ENCODE data around the gene SPATA13. TPM values are rescaled to one million over a fixed set of nuclear protein-coding genes. Genes with fewer than 3 reads are reported as not detected.

The SPATA13 gene
- total RNA-seq, 1 experiment from 2014 or later, result 4.8 TPM

- DNase-seq (ENCODE audit: low spot score), result no peak
Observed at GRCh38 chr13:24166561-24166960, 6.0 kb downstream of the SPATA13 start.

DNA sequence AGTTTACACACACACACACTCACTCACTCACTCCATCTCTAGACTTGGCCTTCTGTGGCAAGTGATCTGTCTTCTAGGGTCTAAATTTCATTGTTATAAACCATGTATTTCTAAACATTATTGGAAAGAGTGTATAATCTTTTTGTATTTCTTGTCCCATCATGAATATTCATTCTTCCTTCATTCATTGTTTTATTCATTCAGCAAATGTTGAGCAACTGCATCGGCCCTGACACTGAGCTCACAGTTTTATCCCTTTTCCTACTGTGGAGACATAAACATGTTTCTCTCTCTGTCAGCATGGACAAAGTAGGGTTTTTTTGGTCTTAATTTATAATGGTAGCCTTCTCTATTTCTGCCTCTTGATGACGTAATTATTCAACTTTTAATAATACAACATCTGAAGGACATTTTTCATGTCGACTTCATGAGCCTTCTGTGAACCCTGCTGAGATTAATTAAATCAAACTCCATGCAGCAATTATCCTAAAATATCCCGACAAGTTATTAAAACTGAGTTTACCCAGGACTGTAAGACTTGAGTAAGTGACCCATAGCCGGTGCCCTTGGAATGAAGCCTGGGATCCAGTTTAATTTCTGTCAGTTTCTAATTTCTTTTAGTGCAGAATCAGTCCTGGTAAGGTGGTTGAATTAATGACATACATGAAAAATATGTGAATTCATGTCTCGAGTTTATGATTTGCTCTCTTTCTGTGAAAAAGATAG lies 7.3 kb downstream of the SPATA13 start:
- DNase-seq (ENCODE audit: low spot score), result no peak

DNA sequence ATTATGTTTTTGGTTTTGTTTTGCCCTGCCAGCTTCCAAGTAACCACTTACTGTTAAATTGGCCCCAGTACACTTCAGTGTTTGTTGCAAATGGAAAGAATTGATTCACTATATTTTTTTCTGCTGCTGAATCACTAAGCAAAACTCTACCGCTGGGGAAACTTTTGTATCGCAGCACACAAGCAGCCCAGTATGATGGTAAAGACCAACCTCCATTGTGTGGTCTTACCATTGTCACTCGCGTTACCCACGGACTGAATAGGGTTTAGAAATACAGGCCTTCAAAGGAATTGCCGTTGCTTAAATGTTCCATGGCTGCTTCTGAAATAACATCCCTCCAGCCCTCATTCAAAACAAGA lies 7.9 kb downstream of the SPATA13 start:
- no peak for DNase-seq (ENCODE audit: low spot score)

- DNase-seq (ENCODE audit: low spot score), result no peak
Observed at GRCh38 chr13:24168979-24169378, 8.5 kb downstream of the SPATA13 start.

GRCh38 chr13:24172071-24172470 lies 11.6 kb downstream of the SPATA13 start:
- DNase-seq (ENCODE audit: low spot score), result no peak

- no peak for DNase-seq (ENCODE audit: low spot score)
Observed at GRCh38 chr13:24173795-24174194, 13.3 kb downstream of the SPATA13 start.

GRCh38 chr13:24175847-24176246 lies 15.3 kb downstream of the SPATA13 start:
- no peak for DNase-seq (ENCODE audit: low spot score)

DNA sequence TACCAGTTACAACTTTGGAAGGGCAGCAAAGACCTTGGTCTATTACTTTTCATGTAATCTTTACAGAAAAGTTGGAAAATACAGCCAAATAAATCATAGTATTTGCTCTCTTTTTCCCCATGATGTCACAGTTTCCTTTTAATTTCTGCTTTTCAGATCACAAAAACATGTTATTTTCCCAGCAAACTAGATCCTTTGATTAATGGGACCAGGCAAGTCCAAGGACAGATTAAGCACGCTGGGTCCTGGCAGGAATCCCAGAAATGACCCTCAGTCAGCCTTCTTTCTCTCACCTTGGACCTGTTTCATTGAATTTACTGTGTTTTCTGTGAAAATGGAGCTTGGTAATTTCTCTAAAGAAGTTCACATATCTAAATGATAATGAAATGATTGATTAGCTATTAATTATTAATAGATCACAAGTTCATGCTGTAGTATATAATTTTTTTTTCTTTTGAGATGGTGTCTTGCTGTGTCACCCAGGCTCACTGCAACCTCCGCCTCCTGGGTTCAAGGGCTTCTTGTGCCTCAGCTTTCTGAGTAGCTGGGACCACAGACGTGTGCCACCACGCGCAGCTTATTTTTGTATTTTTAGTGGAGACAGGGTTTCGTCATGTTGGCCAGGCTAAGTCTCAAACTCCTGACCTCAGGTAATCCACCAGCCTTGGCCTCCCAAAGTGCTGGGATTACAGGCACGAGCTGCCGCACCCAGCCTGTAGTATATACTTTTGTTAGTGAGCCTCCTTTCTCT lies 16.0 kb downstream of the SPATA13 start:
- no peak for DNase-seq (ENCODE audit: low spot score)

DNA sequence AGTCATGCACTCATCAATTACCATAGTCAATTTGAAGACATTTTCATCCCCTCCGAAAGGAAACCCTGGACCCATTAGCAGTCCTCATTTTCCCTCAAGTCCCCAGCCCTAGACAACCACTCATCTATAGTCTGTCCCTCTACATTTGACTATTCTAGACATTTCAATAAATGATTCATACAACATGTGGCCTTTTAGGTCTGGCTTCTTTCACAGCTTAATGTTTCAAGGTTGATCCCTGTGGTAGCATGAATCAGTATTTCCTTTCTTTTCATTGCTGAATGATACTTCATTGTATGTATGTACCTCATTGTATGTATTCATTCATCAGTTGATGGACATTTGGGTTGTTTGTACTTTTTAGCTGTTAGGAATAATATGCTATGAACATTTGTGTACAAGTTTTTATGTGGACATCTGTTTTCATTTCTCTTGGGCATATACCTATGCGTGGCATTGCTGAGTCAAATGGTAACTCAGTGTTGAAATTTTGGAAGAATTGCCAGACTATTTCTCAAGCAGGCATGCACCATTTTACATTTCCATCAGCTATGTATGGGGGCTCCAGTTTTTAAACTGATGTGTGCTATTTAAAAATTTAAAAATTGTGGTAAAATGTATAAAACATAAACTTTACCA lies 18.4 kb downstream of the SPATA13 start:
- no peak for DNase-seq (ENCODE audit: low spot score)

- DNase-seq (ENCODE audit: low spot score), result no peak
Observed at GRCh38 chr13:24179486-24179850, 18.9 kb downstream of the SPATA13 start.

GRCh38 chr13:24180750-24181377 lies 20.3 kb downstream of the SPATA13 start:
- DNase-seq (ENCODE audit: low spot score), result no peak

DNA sequence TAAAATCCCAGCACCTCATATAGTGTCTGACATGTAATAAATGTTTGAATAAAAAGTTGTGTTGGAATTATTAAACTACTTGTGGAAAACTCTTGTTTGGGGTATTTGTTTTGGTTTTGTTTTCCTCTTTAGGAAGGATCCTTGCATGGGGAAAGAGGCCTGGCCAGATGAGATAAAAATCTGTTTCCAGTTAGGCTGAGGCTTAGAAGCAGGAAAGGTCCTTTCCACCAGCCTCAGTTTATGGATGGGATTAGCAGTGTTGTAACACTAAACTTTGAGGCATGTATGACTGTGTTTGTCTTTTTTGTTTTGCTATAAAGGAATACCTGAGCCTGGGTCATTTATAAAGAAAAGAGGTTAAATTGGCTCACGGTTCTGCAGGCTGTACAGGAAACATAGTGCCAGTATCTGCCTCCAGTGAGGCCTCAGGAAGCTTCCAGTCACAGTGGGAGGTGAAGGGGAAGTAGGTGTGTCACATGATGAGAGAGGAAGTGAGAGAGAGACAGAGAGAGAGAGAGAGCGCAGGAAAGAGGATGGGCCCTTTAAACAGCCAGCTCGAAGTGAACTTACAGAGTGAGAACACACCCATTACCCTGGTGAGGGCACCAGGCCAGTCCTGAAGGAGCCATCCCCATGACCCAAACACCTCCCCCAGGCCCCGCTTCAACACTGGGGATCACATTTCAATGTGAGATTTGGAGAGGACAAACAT lies 21.6 kb downstream of the SPATA13 start:
- no peak for DNase-seq (ENCODE audit: low spot score)

GRCh38 chr13:24182703-24183081 lies 22.2 kb downstream of the SPATA13 start:
- DNase-seq (ENCODE audit: low spot score), result no peak

GRCh38 chr13:24183741-24184182 lies 23.2 kb downstream of the SPATA13 start:
- DNase-seq (ENCODE audit: low spot score), result no peak

DNA sequence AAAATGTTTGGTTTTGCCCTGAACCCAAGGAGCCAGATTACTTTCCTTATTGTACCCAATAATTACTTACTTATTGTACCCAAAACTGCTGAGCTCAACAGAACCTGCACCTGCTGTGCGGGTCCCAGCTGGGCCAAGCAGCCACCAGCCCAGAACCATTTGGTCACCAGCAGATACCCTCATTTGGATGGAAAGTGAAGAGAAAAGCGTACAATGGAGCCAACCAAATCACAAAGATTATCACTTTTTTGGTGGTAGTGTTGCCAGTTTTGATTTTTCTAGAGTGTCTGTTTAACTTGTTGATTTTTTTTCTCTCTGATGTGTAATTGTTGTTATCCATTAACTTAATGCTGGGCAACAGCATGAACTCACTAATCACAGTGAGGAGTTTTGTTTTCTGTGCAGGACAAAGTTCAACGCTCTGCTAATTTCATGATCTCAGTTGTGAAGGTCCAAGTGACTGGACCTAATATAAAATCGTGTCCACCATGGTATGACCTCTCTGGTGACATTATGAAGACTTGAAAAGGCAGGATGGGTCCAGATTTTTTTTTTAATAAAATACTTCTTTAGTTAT lies 23.8 kb downstream of the SPATA13 start:
- no peak for DNase-seq (ENCODE audit: low spot score)

DNA sequence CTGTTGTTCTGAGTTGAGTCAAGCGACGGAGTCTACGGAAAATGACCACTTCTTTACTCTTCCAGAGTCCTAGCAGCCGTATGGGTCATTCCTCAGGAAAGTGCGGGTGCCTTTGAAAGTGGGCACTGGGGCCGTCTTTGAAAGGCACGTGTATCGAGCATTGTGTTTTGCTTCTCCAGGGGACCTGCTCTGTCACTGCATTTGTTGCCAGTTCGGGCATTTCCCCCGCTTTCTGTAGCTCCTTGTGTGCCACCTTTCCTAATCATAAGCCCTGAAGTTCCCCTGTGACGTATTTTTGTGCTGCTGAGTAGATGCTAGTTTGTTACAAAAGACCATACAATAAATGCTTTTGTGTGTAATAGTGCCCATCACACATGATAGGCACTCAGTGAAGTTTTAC lies 24.4 kb downstream of the SPATA13 start:
- DNase-seq (ENCODE audit: low spot score), result no peak

DNA sequence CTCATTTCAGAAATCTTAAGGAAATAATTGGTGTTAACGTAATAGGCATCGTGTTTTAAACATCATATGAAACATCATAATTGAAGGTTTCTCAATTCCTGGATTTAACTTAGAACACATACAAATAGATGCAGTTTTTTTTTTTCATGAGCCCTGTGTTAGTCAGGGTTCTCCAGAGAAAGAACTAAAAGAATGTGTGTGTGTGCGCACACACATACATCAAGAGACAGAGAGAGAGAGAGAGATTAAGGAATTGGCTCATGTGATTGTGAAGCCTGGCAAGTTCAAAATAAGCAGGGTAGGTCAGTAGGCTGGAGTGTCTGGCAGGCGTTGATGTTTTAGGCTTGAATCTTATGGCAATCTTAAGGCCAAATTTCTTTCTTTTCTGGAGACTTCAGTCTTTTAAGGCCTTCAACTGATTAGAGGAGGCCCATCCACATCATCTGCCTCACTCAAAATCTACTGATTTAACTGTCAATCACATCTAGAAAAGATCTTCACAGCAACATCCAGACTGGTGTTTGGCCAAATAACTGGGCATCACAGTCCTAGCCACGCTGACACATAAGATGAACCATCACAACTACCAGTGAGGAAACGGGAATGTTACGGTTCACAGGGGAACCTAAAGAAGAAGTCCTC lies 25.2 kb downstream of the SPATA13 start:
- DNase-seq (ENCODE audit: low spot score), result no peak

DNA sequence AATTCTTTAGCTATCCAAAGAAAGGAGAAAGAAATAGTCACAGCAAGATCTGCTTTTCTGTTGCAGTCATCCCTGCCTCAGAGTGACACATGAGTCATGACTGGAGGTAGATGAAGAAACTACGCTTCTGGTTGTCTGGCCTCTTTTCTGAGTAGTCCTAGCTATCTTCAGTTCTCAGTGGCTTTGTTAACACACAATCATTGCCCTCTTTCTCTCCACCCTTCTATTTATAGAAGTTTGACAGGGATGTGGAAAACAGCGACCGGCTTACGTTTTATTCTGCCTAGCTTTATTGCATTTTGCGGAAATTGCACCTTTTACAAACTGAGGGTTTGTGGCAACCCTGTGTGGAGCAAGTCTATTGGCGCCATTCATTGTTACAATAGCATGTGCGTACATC lies 26.7 kb downstream of the SPATA13 start:
- DNase-seq (ENCODE audit: low spot score), result no peak

DNA sequence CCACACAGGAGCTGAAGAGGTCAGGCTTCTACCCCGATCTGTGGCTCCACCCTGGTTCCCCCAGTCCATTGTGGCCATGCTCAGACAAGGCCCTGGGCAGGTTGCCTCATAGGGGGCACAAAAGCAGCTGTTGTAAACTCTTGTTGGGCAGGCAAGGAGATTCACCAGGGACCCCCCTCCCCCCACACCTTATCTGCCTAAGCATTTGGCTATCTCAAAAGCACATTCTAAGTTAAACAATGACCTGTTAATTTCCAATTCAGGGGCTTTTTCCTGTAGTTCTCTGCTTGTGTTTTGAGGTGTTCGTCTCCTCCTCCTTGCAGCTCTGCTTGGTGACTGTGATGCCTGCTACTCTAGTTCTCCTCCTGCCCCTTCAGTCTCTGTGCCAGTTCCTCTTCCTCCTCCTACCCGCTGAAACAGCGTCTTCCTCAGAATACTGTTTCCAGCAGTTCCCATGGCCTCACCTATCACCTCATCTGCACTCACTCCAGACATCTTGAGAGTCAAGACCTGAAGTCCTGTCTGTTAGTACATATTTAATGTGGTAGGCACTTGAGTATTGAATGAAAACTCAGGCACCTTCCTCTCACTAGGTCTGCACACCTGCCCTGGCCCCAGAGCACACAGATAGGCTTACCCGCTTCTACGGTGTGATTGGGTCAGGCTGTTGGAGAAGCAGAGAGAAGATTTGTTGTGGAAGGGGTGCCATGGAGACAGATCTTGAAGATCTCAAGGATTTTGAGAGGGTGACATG lies 31.7 kb downstream of the SPATA13 start:
- no peak for DNase-seq (ENCODE audit: low spot score)

GRCh38 chr13:24192811-24193162 lies 32.3 kb downstream of the SPATA13 start:
- no peak for DNase-seq (ENCODE audit: low spot score)
